MG63 (cell line): ENCODE data around the gene ZNF205. TPM values are rescaled to one million over a fixed set of nuclear protein-coding genes. Genes with fewer than 3 reads are reported as not detected.
"Not testable (repeated sequence)": the region's sequence is repeated elsewhere in the genome, so short reads cannot be mapped to it uniquely, and the experiment has no call there.

Experiments used
- DNase-seq: peaks from one replicate; pipeline ENCODE4 v3.0.0-alpha.2; 2020
- H3K27me3 ChIP-seq: fragments of 250-450 bp; sonication (Bioruptor Pico); 2 replicates; pipeline ENCODE4 v1.5.1; 2020; ENCODE audit warnings: mild to moderate bottlenecking, moderate library complexity
- H3K36me3 ChIP-seq: fragments of 250-450 bp; sonication (Bioruptor Pico); 2 replicates; pipeline ENCODE4 v1.5.1; 2020; ENCODE audit warnings: mild to moderate bottlenecking, moderate library complexity
- H3K4me3 ChIP-seq: fragments of 250-450 bp; sonication (Bioruptor Pico); 2 replicates; pipeline ENCODE4 v1.5.1; 2020; ENCODE audit warnings: mild to moderate bottlenecking, moderate library complexity
- H3K9me3 ChIP-seq: fragments of 250-450 bp; sonication (Bioruptor Pico); 2 replicates; pipeline ENCODE4 v1.5.1; 2020; ENCODE audit warnings: mild to moderate bottlenecking, moderate library complexity
- total RNA-seq: library from RNA; depleted of rRNA; stranded (reverse); fragments of >200 nt; shearing (Covaris generic); gene quantifications from 2 replicates; pipeline ENCODE4 v1.2.3, GENCODE V29; 2014; ENCODE audit warnings: low replicate concordance

Gene ZNF205
- total RNA-seq, 1 experiment from 2014 or later, result 22.6 TPM

GRCh38 chr16:3137267-3137666 lies 24.9 kb downstream of the ZNF205 start:
- H3K4me3 ChIP-seq, result no peak overlapping the region
- no peaks in the 10 kb centered on the region for H3K9me3 ChIP-seq
- peaks cover 16% of the 10 kb centered on the region for H3K36me3 ChIP-seq
- DNase-seq, result no peak
- no peaks in the 10 kb centered on the region for H3K27me3 ChIP-seq

GRCh38 chr16:3138342-3138741 lies 26.0 kb downstream of the ZNF205 start:
- Histone ChIP-seq H3K9me3 (no peaks in the 10 kb centered on the region), H3K36me3 (peaks cover 7% of the 10 kb centered on the region)
- DNase-seq, result no peak

GRCh38 chr16:3138823-3139426 lies 26.5 kb downstream of the ZNF205 start:
- no peaks in the 10 kb centered on the region for H3K9me3 ChIP-seq
- no peak for DNase-seq
- H3K27me3 ChIP-seq, result no peaks in the 10 kb centered on the region
- H3K36me3 ChIP-seq, result peaks cover 7% of the 10 kb centered on the region
- no peak overlapping the region for H3K4me3 ChIP-seq

More at GRCh38 chr16:3138342-3138741, 26.0 kb downstream of the ZNF205 start:
- Histone ChIP-seq H3K27me3 (no peaks in the 10 kb centered on the region), H3K4me3 (no peak overlapping the region)

GRCh38 chr16:3139561-3139960 lies 27.2 kb downstream of the ZNF205 start:
- not testable (repeated sequence) for H3K4me3 ChIP-seq, H3K36me3 ChIP-seq, H3K9me3 ChIP-seq, H3K27me3 ChIP-seq, DNase-seq

- Histone ChIP-seq H3K9me3 (no peaks in the 10 kb centered on the region), H3K36me3 (peaks cover 4% of the 10 kb centered on the region), H3K4me3 (no peak overlapping the region), H3K27me3 (no peaks in the 10 kb centered on the region)
- DNase-seq, result no peak
Measured at GRCh38 chr16:3140603-3141427, 28.4 kb downstream of the ZNF205 start.

- Histone ChIP-seq H3K9me3 (no peaks in the 10 kb centered on the region), H3K36me3 (peaks cover 4% of the 10 kb centered on the region), H3K4me3 (no peak overlapping the region), H3K27me3 (no peaks in the 10 kb centered on the region)
- DNase-seq, result no peak
Measured at GRCh38 chr16:3141781-3142311, 29.5 kb downstream of the ZNF205 start.

- H3K27me3 ChIP-seq, result no peaks in the 10 kb centered on the region
Measured at GRCh38 chr16:3142327-3142726, 29.9 kb downstream of the ZNF205 start.

GRCh38 chr16:3142770-3143169 lies 30.4 kb downstream of the ZNF205 start:
- DNase-seq, result no peak
- H3K27me3 ChIP-seq, result no peaks in the 10 kb centered on the region
- no peak overlapping the region for H3K4me3 ChIP-seq
- no peaks in the 10 kb centered on the region for H3K9me3 ChIP-seq
- H3K36me3 ChIP-seq, result peaks cover 3% of the 10 kb centered on the region

More at GRCh38 chr16:3142327-3142726, 29.9 kb downstream of the ZNF205 start:
- peaks cover 4% of the 10 kb centered on the region for H3K36me3 ChIP-seq
- no peaks in the 10 kb centered on the region for H3K9me3 ChIP-seq
- H3K4me3 ChIP-seq, result no peak overlapping the region
- no peak for DNase-seq

GRCh38 chr16:3143189-3143588 lies 30.8 kb downstream of the ZNF205 start:
- Histone ChIP-seq H3K27me3 (no peaks in the 10 kb centered on the region), H3K9me3 (no peaks in the 10 kb centered on the region), H3K36me3 (no peaks in the 10 kb centered on the region; the same call in 1 of the 2 replicates), H3K4me3 (no peak overlapping the region)
- DNase-seq, result no peak

GRCh38 chr16:3143598-3144320 lies 31.4 kb downstream of the ZNF205 start:
- no peaks in the 10 kb centered on the region for H3K9me3 ChIP-seq
- H3K4me3 ChIP-seq, result no peak overlapping the region
- H3K27me3 ChIP-seq, result no peaks in the 10 kb centered on the region
- no peak for DNase-seq
- H3K36me3 ChIP-seq, result no peaks in the 10 kb centered on the region; the same call in 1 of the 2 replicates

GRCh38 chr16:3144321-3144983 lies 32.1 kb downstream of the ZNF205 start:
- no peaks in the 10 kb centered on the region; the same call in 1 of the 2 replicates for H3K36me3 ChIP-seq
- no peaks in the 10 kb centered on the region for H3K9me3 ChIP-seq
- no peak overlapping the region for H3K4me3 ChIP-seq
- H3K27me3 ChIP-seq, result no peaks in the 10 kb centered on the region
- DNase-seq, result no peak

- no peaks in the 10 kb centered on the region for H3K27me3 ChIP-seq
- no peaks in the 10 kb centered on the region; the same call in 1 of the 2 replicates for H3K36me3 ChIP-seq
- H3K9me3 ChIP-seq, result no peaks in the 10 kb centered on the region
- H3K4me3 ChIP-seq, result no peak overlapping the region
- no peak for DNase-seq
Measured at GRCh38 chr16:3145151-3145550, 32.8 kb downstream of the ZNF205 start.

GRCh38 chr16:3145660-3146059 lies 33.3 kb downstream of the ZNF205 start:
- no peak for DNase-seq
- no peaks in the 10 kb centered on the region for H3K9me3 ChIP-seq

GRCh38 chr16:3147046-3147756 lies 34.8 kb downstream of the ZNF205 start:
- Histone ChIP-seq H3K27me3 (no peaks in the 10 kb centered on the region), H3K9me3 (no peaks in the 10 kb centered on the region), H3K4me3 (no peak overlapping the region), H3K36me3 (no peaks in the 10 kb centered on the region)
- no peak for DNase-seq

More at GRCh38 chr16:3145660-3146059, 33.3 kb downstream of the ZNF205 start:
- Histone ChIP-seq H3K4me3 (no peak overlapping the region), H3K27me3 (no peaks in the 10 kb centered on the region), H3K36me3 (no peaks in the 10 kb centered on the region; the same call in 1 of the 2 replicates)

GRCh38 chr16:3147757-3148104 lies 35.3 kb downstream of the ZNF205 start:
- Histone ChIP-seq H3K4me3 (no peak overlapping the region), H3K27me3 (no peaks in the 10 kb centered on the region), H3K9me3 (no peaks in the 10 kb centered on the region), H3K36me3 (no peaks in the 10 kb centered on the region)
- no peak for DNase-seq
